Astrocyte (in vitro differentiated cells and primary cell): ENCODE measurements around the gene CLEC4M.

Experiments
- EZH2 ChIP-seq: IDR thresholded peaks from 2 replicates; pipeline ENCODE4 v1.6.1; 2012; ENCODE audit warnings: mild to moderate bottlenecking, low read length, inconsistent platforms; ENCODE audit not compliant: insufficient read depth
- TF ChIP-seq, protein P1 (sequence below): IDR thresholded peaks from 2 replicates; pipeline ENCODE4 v1.5.1; 2011; ENCODE audit warnings: low read depth, mild to moderate bottlenecking, inconsistent platforms, low read length, moderate library complexity; ENCODE audit not compliant: insufficient read depth

DNA sequence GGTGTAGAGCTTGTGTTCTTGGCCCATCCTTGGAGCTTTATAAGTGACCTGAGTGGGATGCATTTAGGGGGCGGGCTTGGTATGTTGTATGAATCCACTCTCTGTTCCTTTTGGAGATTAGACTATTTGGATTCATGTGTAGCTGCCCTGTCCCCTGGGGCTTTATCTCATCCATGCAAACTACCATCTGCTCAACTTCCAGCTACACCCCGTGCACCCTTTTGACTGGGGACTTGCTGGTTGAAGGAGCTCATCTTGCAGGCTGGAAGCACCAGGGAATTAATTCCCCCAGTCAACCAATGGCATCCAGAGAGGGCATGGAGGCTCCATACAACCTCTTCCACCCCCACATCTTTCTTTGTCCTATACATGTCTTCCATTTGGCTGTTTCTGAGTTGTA lies 6.1 kb downstream of the CLEC4M start:
- TF ChIP-seq, protein P1, sequence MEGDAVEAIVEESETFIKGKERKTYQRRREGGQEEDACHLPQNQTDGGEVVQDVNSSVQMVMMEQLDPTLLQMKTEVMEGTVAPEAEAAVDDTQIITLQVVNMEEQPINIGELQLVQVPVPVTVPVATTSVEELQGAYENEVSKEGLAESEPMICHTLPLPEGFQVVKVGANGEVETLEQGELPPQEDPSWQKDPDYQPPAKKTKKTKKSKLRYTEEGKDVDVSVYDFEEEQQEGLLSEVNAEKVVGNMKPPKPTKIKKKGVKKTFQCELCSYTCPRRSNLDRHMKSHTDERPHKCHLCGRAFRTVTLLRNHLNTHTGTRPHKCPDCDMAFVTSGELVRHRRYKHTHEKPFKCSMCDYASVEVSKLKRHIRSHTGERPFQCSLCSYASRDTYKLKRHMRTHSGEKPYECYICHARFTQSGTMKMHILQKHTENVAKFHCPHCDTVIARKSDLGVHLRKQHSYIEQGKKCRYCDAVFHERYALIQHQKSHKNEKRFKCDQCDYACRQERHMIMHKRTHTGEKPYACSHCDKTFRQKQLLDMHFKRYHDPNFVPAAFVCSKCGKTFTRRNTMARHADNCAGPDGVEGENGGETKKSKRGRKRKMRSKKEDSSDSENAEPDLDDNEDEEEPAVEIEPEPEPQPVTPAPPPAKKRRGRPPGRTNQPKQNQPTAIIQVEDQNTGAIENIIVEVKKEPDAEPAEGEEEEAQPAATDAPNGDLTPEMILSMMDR: no peak
- no peak for TF ChIP-seq EZH2
